HEK293 (cell line): Measurements from ENCODE around the gene ARMH3.
A peak's percentile ranks its signal among the peaks of the same experiment; 100 is the strongest.

ENCODE experiments used
- GFI1B ChIP-seq: fragments of 450-650 bp; formaldehyde crosslinking; IDR thresholded peaks from 2 replicates; pipeline ENCODE4 v1.5.1; 2016; ENCODE audit warnings: missing biosample characterization, missing genetic modification characterization
- IKZF3 ChIP-seq: fragments of 450-650 bp; IDR thresholded peaks from 2 replicates; pipeline ENCODE4 v1.5.0; 2018; ENCODE audit warnings: missing biosample characterization, mild to moderate bottlenecking, missing genetic modification characterization, moderate library complexity
- PRDM1 ChIP-seq: fragments of 450-650 bp; formaldehyde crosslinking; IDR thresholded peaks from 2 replicates; pipeline ENCODE4; 2016; ENCODE audit warnings: missing biosample characterization, missing genetic modification characterization
- ZBTB20 ChIP-seq: fragments of 450-650 bp; formaldehyde crosslinking; IDR thresholded peaks from 2 replicates; pipeline ENCODE4 v1.5.1; 2016; ENCODE audit warnings: missing biosample characterization, missing genetic modification characterization
- ZNF23 ChIP-seq: fragments of 450-650 bp; formaldehyde crosslinking; IDR thresholded peaks from 2 replicates; pipeline ENCODE4 v1.5.1; 2016; ENCODE audit warnings: missing biosample characterization, missing genetic modification characterization, borderline replicate concordance
- ZNF354C ChIP-seq: fragments of 450-650 bp; formaldehyde crosslinking; IDR thresholded peaks from 2 replicates; pipeline ENCODE4 v1.5.1; 2016; ENCODE audit warnings: missing biosample characterization, missing genetic modification characterization, low read depth, borderline replicate concordance
- ZNF37A ChIP-seq: fragments of 450-650 bp; IDR thresholded peaks from 2 replicates; pipeline ENCODE4 v1.5.1; 2018; ENCODE audit warnings: missing biosample characterization, missing genetic modification characterization
- ZNF473 ChIP-seq: fragments of 450-650 bp; formaldehyde crosslinking; IDR thresholded peaks from 2 replicates; pipeline ENCODE4 v1.5.1; 2017; ENCODE audit warnings: missing biosample characterization, missing genetic modification characterization
- ZNF48 ChIP-seq: fragments of 450-650 bp; formaldehyde crosslinking; IDR thresholded peaks from 2 replicates; pipeline ENCODE4 v1.5.1; 2016; ENCODE audit warnings: missing biosample characterization, missing genetic modification characterization
- ZNF549 ChIP-seq: fragments of 450-650 bp; IDR thresholded peaks from 2 replicates; pipeline ENCODE4 v1.5.1; 2018; ENCODE audit warnings: missing biosample characterization, missing genetic modification characterization, mild to moderate bottlenecking, inconsistent platforms, moderate library complexity
- ZNF623 ChIP-seq: fragments of 450-650 bp; formaldehyde crosslinking; IDR thresholded peaks from 2 replicates; pipeline ENCODE4 v1.5.1; 2016; ENCODE audit warnings: missing biosample characterization, missing genetic modification characterization
- ZNF707 ChIP-seq: fragments of 450-650 bp; formaldehyde crosslinking; IDR thresholded peaks from 2 replicates; pipeline ENCODE4 v1.5.1; 2016; ENCODE audit warnings: missing biosample characterization, missing genetic modification characterization
- ZNF76 ChIP-seq: fragments of 450-650 bp; formaldehyde crosslinking; IDR thresholded peaks from 2 replicates; pipeline ENCODE4; 2016; ENCODE audit warnings: low read depth, missing biosample characterization, missing genetic modification characterization, borderline replicate concordance
- ZXDB ChIP-seq: fragments of 450-650 bp; formaldehyde crosslinking; IDR thresholded peaks from 2 replicates; pipeline ENCODE4 v1.5.1; 2016; ENCODE audit warnings: missing biosample characterization, missing genetic modification characterization
- TF ChIP-seq, protein P1 (sequence below): fragments of 450-650 bp; formaldehyde crosslinking; IDR thresholded peaks from 2 replicates; pipeline ENCODE4 v1.5.1; 2016; ENCODE audit warnings: missing biosample characterization, missing genetic modification characterization
- TF ChIP-seq, protein P2 (sequence below): fragments of 450-650 bp; formaldehyde crosslinking; IDR thresholded peaks from 2 replicates; pipeline ENCODE4 v1.5.1; 2017; ENCODE audit warnings: missing biosample characterization, missing genetic modification characterization
- TF ChIP-seq, protein P3 (sequence below): fragments of 450-650 bp; formaldehyde crosslinking; IDR thresholded peaks from 2 replicates; pipeline ENCODE4 v1.5.1; 2017; ENCODE audit warnings: missing biosample characterization, missing genetic modification characterization
- TF ChIP-seq, protein P4 (sequence below): fragments of 450-650 bp; formaldehyde crosslinking; IDR thresholded peaks from 2 replicates; pipeline ENCODE4 v1.5.1; 2016; ENCODE audit warnings: missing biosample characterization, missing genetic modification characterization
- TF ChIP-seq, protein P5 (sequence below): sonication (generic); formaldehyde crosslinking; IDR thresholded peaks from 2 replicates; pipeline ENCODE4 v1.8.1; 2022; ENCODE audit warnings: mild to moderate bottlenecking, moderate library complexity, missing genetic modification reagents
- TF ChIP-seq, protein P6 (sequence below): fragments of 450-650 bp; IDR thresholded peaks from 2 replicates; pipeline ENCODE4 v1.5.1; 2018; ENCODE audit warnings: missing biosample characterization, missing genetic modification characterization
- TF ChIP-seq, protein P7 (sequence below): fragments of 450-650 bp; formaldehyde crosslinking; IDR thresholded peaks from 2 replicates; pipeline ENCODE4 v1.5.1; 2016; ENCODE audit warnings: missing biosample characterization, missing genetic modification characterization, low read depth
- TF ChIP-seq, protein P8 (sequence below): fragments of 450-650 bp; formaldehyde crosslinking; IDR thresholded peaks from 2 replicates; pipeline ENCODE4 v1.5.1; 2016; ENCODE audit warnings: missing biosample characterization, missing genetic modification characterization
- TF ChIP-seq, protein P9 (sequence below): fragments of 450-650 bp; formaldehyde crosslinking; IDR thresholded peaks from 2 replicates; pipeline ENCODE4 v1.5.1; 2016; ENCODE audit warnings: missing biosample characterization, missing genetic modification characterization

The ARMH3 gene

DNA sequence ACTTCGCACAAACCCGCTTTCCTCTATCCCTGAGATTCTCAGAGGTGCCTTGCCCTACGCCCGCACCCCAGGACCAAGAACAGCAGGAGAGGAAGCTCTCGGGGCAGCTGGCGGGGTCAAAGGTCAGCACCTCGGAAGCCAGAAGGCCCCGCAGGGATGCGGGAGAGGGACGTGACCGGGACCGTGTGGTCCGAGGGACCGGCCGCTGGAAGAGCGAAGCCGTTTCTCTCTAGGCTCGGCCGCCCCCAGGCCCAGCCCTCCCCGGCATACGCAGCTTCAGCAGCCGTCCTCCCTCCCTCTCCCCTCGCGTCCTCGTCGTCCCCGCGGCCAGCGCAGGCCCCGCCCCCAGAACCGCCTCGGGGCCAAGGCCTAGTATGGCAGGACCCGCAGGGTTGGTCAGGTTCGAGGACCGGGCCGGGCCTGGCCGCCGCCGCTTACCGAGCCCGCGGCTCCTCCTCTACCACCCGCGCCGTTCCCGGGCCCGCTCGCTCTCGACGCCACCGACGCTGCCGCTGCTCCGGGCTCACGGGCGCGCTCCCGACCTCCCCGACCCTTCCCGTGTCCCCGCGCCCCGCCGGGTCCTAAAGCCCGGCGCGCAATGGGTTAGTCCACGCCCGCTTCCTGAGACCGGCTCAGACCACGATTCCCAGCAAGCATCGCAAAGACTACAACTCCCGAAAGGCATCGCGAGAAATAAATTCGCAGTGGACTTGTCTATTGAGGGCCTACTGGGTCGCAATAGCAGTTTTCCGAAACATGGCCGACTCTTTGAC is at the start of gene ARMH3 (continued):
- TF ChIP-seq, protein P1, sequence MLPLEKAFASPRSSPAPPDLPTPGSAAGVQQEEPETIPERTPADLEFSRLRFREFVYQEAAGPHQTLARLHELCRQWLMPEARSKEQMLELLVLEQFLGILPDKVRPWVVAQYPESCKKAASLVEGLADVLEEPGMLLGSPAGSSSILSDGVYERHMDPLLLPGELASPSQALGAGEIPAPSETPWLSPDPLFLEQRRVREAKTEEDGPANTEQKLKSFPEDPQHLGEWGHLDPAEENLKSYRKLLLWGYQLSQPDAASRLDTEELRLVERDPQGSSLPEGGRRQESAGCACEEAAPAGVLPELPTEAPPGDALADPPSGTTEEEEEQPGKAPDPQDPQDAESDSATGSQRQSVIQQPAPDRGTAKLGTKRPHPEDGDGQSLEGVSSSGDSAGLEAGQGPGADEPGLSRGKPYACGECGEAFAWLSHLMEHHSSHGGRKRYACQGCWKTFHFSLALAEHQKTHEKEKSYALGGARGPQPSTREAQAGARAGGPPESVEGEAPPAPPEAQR: peak; percentile 88; the same call in 1 of the 2 replicates
- TF ChIP-seq ZNF76 (tag by site-specific recombination): peak; percentile 98
- TF ChIP-seq PRDM1 (tag by site-specific recombination): no peak
- TF ChIP-seq ZXDB (tag by site-specific recombination): peak; percentile 88
- TF ChIP-seq, protein P2, sequence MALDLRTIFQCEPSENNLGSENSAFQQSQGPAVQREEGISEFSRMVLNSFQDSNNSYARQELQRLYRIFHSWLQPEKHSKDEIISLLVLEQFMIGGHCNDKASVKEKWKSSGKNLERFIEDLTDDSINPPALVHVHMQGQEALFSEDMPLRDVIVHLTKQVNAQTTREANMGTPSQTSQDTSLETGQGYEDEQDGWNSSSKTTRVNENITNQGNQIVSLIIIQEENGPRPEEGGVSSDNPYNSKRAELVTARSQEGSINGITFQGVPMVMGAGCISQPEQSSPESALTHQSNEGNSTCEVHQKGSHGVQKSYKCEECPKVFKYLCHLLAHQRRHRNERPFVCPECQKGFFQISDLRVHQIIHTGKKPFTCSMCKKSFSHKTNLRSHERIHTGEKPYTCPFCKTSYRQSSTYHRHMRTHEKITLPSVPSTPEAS (tag by site-specific recombination): no peak
- no peak for TF ChIP-seq ZNF707 (tag by site-specific recombination)
- TF ChIP-seq ZNF354C (tag by site-specific recombination): no peak
- TF ChIP-seq ZNF23 (tag by site-specific recombination): peak; percentile 42; the same call in 1 of the 2 replicates
- TF ChIP-seq, protein P3, sequence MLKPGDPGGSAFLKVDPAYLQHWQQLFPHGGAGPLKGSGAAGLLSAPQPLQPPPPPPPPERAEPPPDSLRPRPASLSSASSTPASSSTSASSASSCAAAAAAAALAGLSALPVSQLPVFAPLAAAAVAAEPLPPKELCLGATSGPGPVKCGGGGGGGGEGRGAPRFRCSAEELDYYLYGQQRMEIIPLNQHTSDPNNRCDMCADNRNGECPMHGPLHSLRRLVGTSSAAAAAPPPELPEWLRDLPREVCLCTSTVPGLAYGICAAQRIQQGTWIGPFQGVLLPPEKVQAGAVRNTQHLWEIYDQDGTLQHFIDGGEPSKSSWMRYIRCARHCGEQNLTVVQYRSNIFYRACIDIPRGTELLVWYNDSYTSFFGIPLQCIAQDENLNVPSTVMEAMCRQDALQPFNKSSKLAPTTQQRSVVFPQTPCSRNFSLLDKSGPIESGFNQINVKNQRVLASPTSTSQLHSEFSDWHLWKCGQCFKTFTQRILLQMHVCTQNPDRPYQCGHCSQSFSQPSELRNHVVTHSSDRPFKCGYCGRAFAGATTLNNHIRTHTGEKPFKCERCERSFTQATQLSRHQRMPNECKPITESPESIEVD (tag by site-specific recombination): no peak
- no peak for TF ChIP-seq ZNF623 (tag by site-specific recombination)
- TF ChIP-seq GFI1B (tag by site-specific recombination): no peak
- TF ChIP-seq, protein P4, sequence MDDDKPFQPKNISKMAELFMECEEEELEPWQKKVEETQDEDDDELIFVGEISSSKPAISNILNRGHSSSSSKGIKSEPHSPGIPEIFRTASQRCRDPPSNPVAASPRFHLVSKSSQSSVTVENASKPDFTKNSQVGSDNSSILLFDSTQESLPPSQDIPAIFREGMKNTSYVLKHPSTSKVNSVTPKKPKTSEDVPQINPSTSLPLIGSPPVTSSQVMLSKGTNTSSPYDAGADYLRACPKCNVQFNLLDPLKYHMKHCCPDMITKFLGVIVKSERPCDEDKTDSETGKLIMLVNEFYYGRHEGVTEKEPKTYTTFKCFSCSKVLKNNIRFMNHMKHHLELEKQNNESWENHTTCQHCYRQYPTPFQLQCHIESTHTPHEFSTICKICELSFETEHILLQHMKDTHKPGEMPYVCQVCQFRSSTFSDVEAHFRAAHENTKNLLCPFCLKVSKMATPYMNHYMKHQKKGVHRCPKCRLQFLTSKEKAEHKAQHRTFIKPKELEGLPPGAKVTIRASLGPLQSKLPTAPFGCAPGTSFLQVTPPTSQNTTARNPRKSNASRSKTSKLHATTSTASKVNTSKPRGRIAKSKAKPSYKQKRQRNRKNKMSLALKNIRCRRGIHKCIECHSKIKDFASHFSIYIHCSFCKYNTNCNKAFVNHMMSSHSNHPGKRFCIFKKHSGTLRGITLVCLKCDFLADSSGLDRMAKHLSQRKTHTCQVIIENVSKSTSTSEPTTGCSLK (tag by site-specific recombination): no peak
- peak; percentile 53; the same call in 1 of the 2 replicates for TF ChIP-seq ZNF37A (tag by site-specific recombination)
- TF ChIP-seq ZNF473 (tag by site-specific recombination): no peak
- TF ChIP-seq, protein P5, sequence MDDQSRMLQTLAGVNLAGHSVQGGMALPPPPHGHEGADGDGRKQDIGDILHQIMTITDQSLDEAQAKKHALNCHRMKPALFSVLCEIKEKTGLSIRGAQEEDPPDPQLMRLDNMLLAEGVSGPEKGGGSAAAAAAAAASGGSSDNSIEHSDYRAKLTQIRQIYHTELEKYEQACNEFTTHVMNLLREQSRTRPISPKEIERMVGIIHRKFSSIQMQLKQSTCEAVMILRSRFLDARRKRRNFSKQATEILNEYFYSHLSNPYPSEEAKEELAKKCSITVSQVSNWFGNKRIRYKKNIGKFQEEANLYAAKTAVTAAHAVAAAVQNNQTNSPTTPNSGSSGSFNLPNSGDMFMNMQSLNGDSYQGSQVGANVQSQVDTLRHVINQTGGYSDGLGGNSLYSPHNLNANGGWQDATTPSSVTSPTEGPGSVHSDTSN (CRISPR knock-in tag): peak; percentile 63; the same call in 1 of the 2 replicates
- TF ChIP-seq, protein P6, sequence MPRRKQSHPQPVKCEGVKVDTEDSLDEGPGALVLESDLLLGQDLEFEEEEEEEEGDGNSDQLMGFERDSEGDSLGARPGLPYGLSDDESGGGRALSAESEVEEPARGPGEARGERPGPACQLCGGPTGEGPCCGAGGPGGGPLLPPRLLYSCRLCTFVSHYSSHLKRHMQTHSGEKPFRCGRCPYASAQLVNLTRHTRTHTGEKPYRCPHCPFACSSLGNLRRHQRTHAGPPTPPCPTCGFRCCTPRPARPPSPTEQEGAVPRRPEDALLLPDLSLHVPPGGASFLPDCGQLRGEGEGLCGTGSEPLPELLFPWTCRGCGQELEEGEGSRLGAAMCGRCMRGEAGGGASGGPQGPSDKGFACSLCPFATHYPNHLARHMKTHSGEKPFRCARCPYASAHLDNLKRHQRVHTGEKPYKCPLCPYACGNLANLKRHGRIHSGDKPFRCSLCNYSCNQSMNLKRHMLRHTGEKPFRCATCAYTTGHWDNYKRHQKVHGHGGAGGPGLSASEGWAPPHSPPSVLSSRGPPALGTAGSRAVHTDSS: no peak
- TF ChIP-seq ZNF549 (tag by site-specific recombination): no peak
- TF ChIP-seq IKZF3 (tag by site-specific recombination): peak; percentile 36; the same call in 1 of the 2 replicates
- peak; percentile 96 for TF ChIP-seq ZBTB20 (tag by site-specific recombination)
- TF ChIP-seq, protein P7, sequence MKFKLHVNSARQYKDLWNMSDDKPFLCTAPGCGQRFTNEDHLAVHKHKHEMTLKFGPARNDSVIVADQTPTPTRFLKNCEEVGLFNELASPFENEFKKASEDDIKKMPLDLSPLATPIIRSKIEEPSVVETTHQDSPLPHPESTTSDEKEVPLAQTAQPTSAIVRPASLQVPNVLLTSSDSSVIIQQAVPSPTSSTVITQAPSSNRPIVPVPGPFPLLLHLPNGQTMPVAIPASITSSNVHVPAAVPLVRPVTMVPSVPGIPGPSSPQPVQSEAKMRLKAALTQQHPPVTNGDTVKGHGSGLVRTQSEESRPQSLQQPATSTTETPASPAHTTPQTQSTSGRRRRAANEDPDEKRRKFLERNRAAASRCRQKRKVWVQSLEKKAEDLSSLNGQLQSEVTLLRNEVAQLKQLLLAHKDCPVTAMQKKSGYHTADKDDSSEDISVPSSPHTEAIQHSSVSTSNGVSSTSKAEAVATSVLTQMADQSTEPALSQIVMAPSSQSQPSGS (tag by site-specific recombination): no peak
- TF ChIP-seq, protein P8, sequence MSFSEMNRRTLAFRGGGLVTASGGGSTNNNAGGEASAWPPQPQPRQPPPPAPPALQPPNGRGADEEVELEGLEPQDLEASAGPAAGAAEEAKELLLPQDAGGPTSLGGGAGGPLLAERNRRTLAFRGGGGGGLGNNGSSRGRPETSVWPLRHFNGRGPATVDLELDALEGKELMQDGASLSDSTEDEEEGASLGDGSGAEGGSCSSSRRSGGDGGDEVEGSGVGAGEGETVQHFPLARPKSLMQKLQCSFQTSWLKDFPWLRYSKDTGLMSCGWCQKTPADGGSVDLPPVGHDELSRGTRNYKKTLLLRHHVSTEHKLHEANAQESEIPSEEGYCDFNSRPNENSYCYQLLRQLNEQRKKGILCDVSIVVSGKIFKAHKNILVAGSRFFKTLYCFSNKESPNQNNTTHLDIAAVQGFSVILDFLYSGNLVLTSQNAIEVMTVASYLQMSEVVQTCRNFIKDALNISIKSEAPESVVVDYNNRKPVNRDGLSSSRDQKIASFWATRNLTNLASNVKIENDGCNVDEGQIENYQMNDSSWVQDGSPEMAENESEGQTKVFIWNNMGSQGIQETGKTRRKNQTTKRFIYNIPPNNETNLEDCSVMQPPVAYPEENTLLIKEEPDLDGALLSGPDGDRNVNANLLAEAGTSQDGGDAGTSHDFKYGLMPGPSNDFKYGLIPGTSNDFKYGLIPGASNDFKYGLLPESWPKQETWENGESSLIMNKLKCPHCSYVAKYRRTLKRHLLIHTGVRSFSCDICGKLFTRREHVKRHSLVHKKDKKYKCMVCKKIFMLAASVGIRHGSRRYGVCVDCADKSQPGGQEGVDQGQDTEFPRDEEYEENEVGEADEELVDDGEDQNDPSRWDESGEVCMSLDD: no peak; the same call in 1 of the 2 replicates
- no peak for TF ChIP-seq ZNF48 (tag by site-specific recombination)
- TF ChIP-seq, protein P9, sequence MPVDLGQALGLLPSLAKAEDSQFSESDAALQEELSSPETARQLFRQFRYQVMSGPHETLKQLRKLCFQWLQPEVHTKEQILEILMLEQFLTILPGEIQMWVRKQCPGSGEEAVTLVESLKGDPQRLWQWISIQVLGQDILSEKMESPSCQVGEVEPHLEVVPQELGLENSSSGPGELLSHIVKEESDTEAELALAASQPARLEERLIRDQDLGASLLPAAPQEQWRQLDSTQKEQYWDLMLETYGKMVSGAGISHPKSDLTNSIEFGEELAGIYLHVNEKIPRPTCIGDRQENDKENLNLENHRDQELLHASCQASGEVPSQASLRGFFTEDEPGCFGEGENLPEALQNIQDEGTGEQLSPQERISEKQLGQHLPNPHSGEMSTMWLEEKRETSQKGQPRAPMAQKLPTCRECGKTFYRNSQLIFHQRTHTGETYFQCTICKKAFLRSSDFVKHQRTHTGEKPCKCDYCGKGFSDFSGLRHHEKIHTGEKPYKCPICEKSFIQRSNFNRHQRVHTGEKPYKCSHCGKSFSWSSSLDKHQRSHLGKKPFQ (tag by site-specific recombination): no peak
